Erythroblast (primary cell): ENCODE results near the gene OTOP3.
"Not testable (repeated sequence)": the region's sequence is repeated elsewhere in the genome, so short reads cannot be mapped to it uniquely, and the experiment has no call there.

Experiments
- GATA1 ChIP-seq: IDR thresholded peaks from 2 replicates; pipeline ENCODE4 v1.6.1; 2011; ENCODE audit warnings: low read depth, mild to moderate bottlenecking, control low read depth, low read length, moderate library complexity
- POLR2A ChIP-seq: IDR thresholded peaks from 2 replicates; pipeline ENCODE4 v1.6.1; 2011; ENCODE audit warnings: mild to moderate bottlenecking, low read length

DNA sequence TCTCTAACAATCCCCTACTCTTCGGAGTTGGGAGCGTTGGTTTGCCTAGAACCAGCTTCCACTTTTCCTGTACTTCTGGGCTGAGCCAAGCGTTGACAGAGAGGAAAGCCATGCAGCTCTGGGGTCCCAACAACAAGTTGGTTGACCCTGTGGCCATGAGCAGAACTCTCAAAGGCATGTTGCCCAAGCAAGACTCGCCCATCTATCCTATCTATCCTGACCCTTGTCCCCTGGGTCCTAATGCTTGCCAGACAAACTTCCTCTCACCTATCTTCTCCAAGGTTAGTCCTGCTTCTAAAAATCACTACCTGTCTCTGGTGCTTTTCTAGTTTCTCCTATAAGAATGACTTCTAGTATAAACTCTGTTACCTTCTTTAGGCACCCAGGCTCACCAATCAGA, 26.6 kb upstream of the OTOP3 start:
- TF ChIP-seq POLR2A, GATA1: not testable (repeated sequence)
